Measurements from ENCODE around the gene VASH1. TPM values are rescaled to one million over a fixed set of nuclear protein-coding genes. Genes with fewer than 3 reads are reported as not detected.

Gene VASH1
- total RNA-seq, 1 donor: 4.4 TPM

DNA sequence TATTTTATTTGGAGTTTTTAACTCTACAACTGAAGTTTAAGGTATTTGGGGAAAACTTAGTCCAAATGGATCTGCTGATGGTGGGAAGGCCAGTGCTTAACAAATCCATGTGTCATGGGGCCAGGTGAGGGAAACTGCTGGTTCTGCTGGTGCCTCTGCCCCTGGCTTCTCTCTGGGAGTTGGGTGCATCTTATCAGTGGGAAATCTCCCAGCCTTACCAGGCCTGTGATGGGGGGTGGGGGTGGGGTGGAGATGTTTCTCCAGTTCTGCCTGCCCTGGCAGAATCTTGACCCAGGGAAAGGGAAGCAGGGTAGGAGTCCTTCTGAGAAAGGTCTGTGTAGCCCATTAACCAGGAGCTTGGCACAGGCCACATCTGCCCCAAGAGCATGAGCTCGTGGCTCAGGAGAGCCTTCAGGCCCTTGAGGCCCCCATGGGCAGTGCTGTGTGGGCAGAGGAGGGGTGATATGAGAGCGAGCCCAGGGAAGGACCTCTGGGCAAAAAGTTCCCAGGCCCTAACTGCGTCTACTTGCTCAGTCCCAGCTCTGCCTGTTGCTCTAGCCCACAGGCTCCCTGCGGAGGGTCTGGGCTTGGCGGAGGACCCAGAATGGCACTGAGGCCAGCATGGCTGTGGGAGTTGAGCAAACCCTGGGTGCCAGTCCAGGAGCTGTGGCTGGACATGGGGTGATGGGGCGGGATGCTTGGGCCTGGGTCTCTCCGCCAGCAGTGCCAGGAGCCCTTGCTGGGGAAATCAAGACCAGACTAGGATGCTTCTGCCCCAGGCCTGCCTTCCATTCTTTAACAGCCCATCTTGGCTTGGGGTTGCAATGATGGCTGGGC, 18.2 kb downstream of the VASH1 start:
- DNase-seq (ENCODE audit: low read depth): no peak
- H3K4me3 ChIP-seq (ENCODE audit: low read depth, low read length): no peak overlapping the region
- TF ChIP-seq, protein P1, sequence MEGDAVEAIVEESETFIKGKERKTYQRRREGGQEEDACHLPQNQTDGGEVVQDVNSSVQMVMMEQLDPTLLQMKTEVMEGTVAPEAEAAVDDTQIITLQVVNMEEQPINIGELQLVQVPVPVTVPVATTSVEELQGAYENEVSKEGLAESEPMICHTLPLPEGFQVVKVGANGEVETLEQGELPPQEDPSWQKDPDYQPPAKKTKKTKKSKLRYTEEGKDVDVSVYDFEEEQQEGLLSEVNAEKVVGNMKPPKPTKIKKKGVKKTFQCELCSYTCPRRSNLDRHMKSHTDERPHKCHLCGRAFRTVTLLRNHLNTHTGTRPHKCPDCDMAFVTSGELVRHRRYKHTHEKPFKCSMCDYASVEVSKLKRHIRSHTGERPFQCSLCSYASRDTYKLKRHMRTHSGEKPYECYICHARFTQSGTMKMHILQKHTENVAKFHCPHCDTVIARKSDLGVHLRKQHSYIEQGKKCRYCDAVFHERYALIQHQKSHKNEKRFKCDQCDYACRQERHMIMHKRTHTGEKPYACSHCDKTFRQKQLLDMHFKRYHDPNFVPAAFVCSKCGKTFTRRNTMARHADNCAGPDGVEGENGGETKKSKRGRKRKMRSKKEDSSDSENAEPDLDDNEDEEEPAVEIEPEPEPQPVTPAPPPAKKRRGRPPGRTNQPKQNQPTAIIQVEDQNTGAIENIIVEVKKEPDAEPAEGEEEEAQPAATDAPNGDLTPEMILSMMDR (IDR thresholded peaks at IDR 0.05; ENCODE audit: insufficient read depth, low read length): no peak

DNA sequence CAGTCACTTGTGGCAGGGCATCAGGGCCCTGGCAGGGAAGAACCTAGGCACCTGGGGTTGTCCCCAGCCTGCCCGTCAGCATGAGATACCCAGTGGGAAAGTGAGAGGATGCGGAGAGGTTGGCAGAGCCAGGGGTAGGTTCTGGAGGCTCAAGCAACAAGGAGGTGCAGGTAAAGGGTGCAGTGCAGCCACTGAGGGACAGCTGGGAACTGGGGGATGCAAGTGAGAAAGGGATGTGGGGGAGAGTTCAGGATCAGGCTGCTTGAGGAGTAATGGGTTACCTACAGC, 18.7 kb downstream of the VASH1 start:
- TF ChIP-seq, protein P1 (IDR thresholded peaks at IDR 0.05; ENCODE audit: insufficient read depth, low read length): no peak
- no peak for DNase-seq (ENCODE audit: low read depth)

DNA sequence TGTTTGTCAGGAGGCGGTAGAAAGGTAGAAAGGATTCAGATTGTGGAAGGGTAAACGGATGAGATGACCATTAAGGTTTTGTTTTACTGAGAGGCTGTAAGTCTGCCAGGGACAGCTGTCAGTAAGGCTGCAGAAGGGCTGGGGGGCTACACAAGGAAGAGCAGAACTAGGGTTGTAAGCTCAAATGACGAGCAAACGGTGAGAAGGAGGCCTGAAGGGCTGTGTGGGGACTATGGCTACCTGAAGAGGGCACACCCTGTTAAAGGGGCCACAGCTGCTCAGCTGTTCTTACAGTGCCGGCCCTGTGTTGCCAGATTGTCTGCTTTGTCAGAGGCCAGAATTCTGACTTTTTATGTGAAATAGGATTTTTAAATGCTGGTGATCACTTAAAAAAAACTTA, 19.1 kb downstream of the VASH1 start:
- no peak for DNase-seq (ENCODE audit: low read depth)
- TF ChIP-seq, protein P1 (IDR thresholded peaks at IDR 0.05; ENCODE audit: insufficient read depth, low read length): no peak
- no peak overlapping the region for H3K4me3 ChIP-seq (ENCODE audit: low read depth, low read length)

More for the DNA sequence above, 18.7 kb downstream of the VASH1 start:
- no peak overlapping the region for H3K4me3 ChIP-seq (ENCODE audit: low read depth, low read length)

DNA sequence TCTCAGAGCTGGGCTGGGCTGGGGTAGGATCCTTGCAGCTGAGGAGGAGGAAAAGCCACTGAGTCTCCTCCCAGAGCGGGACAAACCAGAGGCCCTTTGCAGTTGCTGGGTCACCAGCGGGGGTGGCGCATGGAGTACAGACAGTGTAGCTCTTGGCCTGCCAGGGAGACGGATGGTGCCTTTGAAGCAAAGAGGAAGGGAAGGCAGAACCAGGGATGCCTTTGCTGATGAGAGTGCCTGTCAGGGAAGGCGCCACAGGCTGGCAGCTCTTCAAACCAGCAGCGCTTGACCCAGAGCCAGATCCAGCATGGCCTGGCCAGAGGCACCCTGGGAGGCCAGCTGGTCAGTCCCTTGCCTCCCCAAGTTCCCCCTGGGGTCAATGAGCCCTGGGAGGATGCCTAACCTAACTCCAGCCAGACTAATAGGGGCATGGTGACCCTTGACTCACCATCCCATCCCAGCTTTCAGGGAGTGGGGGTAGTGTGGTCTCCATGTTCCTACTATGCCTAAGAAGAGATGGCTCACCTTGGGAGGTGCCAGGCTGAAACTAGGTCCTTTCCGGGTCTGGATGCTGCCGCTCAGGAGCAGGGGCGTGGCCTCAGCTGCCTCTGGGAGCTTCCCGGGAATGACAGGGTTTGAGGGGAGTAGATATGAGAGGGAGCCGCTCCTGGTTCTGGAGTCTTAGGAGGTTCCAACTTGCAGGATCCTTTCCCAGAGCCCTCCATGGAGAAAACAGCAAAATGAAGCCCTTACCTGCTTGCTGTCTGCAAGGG, 19.8 kb downstream of the VASH1 start:
- no peak for DNase-seq (ENCODE audit: low read depth)
- no peak overlapping the region for H3K4me3 ChIP-seq (ENCODE audit: low read depth, low read length)
- TF ChIP-seq, protein P1 (IDR thresholded peaks at IDR 0.05; ENCODE audit: insufficient read depth, low read length): no peak

DNA sequence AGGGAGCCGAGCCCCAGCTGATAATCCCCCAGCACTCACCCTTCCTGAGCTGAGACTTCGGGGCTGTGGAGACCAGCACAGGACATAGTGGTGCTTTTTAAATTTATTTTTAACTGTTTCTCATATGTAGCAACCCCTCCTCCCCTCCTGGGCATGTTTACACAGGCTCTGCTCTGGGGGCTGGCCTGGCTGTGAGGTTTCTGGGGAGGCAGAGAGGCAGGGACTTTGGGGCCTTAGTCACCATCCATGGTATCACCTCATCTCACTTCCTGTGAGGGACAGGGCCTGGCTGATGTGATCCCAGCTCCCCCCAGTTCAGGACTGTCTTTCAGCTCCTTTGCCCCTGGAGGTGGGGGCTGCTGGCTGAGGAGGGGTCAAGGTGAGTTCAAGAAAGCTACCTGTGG, 20.4 kb downstream of the VASH1 start:
- no peak overlapping the region for H3K4me3 ChIP-seq (ENCODE audit: low read depth, low read length)
- no peak for DNase-seq (ENCODE audit: low read depth)
- TF ChIP-seq, protein P1 (IDR thresholded peaks at IDR 0.05; ENCODE audit: insufficient read depth, low read length): no peak

DNA sequence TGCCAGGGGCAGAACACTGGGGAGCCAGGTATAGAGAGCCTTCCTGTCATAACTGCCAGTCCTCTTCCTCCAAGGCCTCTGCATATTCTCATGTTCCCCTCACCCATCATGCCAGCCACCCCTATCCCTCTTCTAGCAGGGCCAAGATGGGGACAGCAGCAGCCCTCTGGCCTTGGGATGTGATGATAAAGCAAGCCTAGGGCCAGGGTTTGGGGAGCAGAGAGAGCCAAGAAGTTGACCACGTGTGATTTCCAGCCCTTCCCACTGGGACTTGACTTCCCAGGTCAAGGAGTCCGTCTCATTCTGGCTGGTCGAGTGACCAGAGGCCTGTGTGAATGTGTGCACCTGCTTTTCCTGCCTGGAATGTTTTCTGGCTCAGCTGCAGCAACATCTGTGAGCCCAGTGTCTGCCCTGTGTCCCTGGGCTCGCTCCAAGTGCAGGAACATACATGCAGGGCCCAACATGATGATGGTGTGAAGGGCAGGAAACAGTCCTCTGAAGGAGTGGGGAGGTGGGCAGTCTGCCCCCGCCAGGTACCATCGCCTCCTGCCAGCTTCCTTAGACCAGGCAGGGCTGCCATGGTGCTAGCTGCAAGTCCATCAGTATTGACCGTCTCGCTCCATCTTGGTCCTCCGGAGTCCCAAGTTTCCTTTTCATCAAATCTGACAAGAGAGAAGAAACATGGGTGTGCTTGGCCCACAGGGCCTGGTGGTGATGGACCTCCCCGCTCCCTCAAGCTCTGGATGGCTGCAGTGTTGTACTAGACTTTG, 21.0 kb downstream of the VASH1 start:
- DNase-seq (ENCODE audit: low read depth): no peak
- TF ChIP-seq, protein P1 (IDR thresholded peaks at IDR 0.05; ENCODE audit: insufficient read depth, low read length): no peak
- H3K4me3 ChIP-seq (ENCODE audit: low read depth, low read length): no peak overlapping the region

Data from fibroblast of the aortic adventitia (primary cell).